Skin of body (tissue), 2 donors: ENCODE measurements around the gene COA4. TPM values are rescaled to one million over a fixed set of nuclear protein-coding genes. Genes with fewer than 3 reads are reported as not detected.

ENCODE experiments used
- DNase-seq: peaks from one replicate; lab custom pipeline; 2025; lab: John Stamatoyannopoulos, UW
- total RNA-seq: library from RNA; depleted of rRNA; stranded (reverse); fragments of >200 nt; gene quantifications from one replicate; pipeline ENCODE4 v1.2.3, GENCODE V29; 2014

COA4 gene
- total RNA-seq, 1 donor from 2014 or later: 27.0 TPM

GRCh38 chr11:73866095-73866579 lies 10.5 kb downstream of the COA4 start:
- DNase-seq: no peak

GRCh38 chr11:73862986-73863385 lies 13.7 kb downstream of the COA4 start:
- DNase-seq: no peak

- no peak for DNase-seq
These were observed 16.4 kb downstream of the COA4 start for GRCh38 chr11:73860202-73860601.

DNA sequence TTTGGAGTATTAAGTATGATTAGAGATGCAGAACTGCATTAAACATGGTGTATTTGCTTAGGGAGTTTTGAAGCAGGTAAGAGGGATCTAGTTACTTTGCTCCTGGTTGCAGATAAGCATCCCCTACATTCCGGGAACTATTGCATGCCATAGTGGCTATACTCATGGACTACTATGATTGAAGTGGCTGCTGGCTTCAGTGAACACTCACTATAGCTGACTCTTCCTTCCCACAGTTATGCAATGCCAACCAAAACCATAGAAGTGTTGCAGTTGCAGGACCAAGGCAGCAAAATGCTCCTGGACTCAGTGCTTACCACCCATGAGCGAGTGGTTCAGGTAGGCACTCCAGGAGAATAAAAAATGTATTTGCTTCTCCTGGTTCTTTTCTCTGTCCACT lies 17.0 kb downstream of the COA4 start:
- DNase-seq: no peak

DNA sequence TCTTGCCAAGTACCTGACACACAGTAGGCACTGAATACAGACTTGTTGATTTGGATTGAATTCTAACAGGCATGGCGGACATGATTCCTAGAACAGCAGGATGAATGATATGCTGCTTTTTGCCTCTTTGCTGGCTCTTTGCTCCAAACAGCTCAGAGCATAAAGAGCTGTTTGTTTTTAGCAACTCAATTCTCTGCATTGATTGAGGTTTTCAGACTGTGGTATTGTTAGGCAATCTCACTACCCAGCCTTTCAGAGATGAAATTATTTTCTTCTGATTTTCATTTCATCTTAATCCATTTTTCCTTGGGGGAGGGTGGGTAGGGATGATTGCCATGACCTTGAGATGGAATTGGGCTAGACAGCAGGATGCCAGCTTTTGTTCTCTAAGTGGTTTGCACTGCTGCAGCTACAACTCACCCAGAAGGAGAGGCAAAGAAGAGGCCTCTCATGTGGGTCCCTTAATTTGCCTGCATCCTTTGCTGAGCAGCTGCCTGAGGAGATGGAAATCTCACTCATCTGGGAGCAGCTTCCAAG lies 20.5 kb downstream of the COA4 start:
- no peak for DNase-seq

DNA sequence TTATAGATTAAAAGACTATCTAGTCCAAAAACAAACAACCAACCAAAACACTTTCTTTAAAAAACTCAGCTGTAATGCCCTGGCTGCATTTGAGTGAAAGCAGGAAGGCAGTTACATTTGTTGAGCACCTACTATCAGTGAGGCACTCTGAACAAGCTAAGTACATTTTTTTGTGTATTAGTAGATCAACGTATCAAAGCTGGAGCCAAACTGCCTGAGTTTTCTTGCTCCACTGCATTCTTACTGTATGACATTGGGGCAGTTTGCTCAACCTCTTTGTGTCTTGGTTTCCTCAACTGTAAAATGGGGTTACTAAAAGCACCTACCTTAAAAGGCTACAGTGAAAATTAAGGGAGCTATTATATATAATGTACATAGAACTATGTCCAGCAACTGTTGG lies 22.0 kb downstream of the COA4 start:
- no peak for DNase-seq

- no peak for DNase-seq
These were observed 24.6 kb downstream of the COA4 start for GRCh38 chr11:73852049-73852448.

- DNase-seq: no peak
These were observed 25.4 kb downstream of the COA4 start for GRCh38 chr11:73851046-73851764.

DNA sequence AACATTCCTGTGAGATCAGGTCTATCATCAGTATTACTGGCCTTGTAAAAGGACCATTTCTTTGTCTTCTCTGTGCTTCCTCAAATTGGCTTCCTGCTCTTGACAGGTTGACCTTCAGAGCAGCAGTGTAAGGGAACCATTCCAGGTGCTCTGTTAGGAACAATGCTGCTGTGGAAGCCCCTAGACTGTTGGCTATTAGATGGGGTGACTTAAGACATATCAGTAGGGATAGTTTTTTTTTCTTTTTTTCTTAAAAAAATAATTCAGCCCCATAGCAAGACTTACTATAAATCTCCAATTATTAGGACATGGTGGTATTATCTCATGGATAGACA lies 37.6 kb downstream of the COA4 start:
- DNase-seq: no peak

GRCh38 chr11:73838443-73839122 lies 38.1 kb downstream of the COA4 start:
- DNase-seq: no peak

DNA sequence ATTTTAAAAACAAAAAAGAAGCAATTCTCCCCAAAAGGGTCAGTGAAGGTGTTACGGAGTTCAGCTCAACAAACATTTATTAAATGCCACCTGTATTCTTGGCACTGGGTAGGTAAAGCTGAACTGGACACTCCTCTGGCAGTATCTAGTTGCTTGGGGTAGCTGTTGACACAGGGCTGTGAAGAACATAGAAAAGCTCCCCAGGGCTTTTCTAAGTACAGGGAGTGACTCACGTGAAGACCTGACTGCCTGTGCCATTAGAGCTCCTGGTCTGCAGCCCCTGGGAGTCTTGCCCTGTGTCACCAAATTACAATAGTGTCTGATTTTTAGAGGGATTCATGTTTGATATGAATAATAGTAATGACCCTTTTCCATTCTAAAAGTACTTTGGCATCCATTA lies 43.6 kb downstream of the COA4 start:
- DNase-seq: no peak

DNA sequence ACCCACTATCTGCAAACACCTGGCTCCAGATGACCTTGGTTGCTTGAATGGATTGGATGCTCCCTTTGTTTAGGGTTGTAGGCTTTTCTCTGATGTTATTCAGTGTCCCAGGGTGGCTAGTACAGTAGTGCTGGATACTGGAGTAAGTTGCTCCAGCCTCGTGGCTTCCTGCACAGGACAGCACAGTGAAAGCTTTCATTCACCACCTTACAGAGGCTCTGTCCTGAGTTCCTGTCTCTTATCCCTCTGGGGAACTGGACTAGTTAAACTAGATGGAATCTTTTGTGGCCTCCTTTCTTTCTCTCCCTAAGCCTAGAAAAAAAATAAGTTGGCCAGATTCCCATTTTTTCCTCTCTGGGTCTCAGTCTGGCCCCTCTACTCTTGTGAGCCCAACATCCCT lies 46.4 kb downstream of the COA4 start:
- DNase-seq: no peak

Other genes starting within 250 kb of the COA4 start
- 0.20 TPM for gene PLEKHB1, start 230.3 kb downstream of the COA4 start, total RNA-seq
- gene RAB6A, start 115.8 kb downstream of the COA4 start, total RNA-seq: 82.4 TPM
- gene MRPL48, start 89.0 kb downstream of the COA4 start, total RNA-seq: 30.6 TPM
- gene PAAF1, start 153 bp upstream of the COA4 start, total RNA-seq: 14.3 TPM
- gene DNAJB13, start 74.2 kb upstream of the COA4 start, total RNA-seq: not detected
- gene UCP2, start 106.0 kb upstream of the COA4 start, total RNA-seq: 22.9 TPM
- 0.39 TPM for gene UCP3, start 132.2 kb upstream of the COA4 start, total RNA-seq